Gastrocnemius medialis (tissue), 4 donors: ENCODE data around the gene DKKL1. TPM values are rescaled to one million over a fixed set of nuclear protein-coding genes. Genes with fewer than 3 reads are reported as not detected.
A peak's percentile ranks its signal among the peaks of the same experiment; 100 is the strongest.

Source experiments
- ATAC-seq, 2 donors: fragments of 150-250 bp; one replicate each; pipeline ENCODE4 v1.9.1; 2016
- DNase-seq, 2 donors: peaks; one replicate each; pipeline ENCODE4 v3.0.0-alpha.2; 2019
- H3K27ac ChIP-seq, 4 donors: fragments of 200-600 bp; sonication (generic); 1 replicate in 1 of 4; 2 replicates in 3 of 4; pipeline ENCODE4 v1.5.1; 2016 to 2018; ENCODE audit warnings: mild to moderate bottlenecking in 2 of 4, moderate library complexity in 1 of 4
- H3K27me3 ChIP-seq, 3 donors: fragments of 200-600 bp; sonication (generic) in 2 of 3; 1 replicate in 1 of 3; 2 replicates in 2 of 3; pipeline versions ENCODE4 v1.5.1 to v1.6.0; 2016 to 2019; ENCODE audit warnings: mild to moderate bottlenecking in 1 of 3, moderate library complexity in 1 of 3
- H3K36me3 ChIP-seq, 2 donors: fragments of 200-600 bp; sonication (generic) in 1 of 2; one replicate each; pipeline ENCODE4 v1.5.1; 2017 to 2018
- H3K4me1 ChIP-seq, 2 donors: fragments of 200-600 bp; sonication (generic) in 1 of 2; one replicate each; pipeline ENCODE4 v1.5.1; 2016 to 2017; ENCODE audit warnings: mild to moderate bottlenecking in 2 of 2
- H3K4me3 ChIP-seq, 4 donors: fragments of 200-600 bp; sonication (generic) in 3 of 4; 1 replicate in 1 of 4; 2 replicates in 3 of 4; pipeline ENCODE4 v1.5.1; 2016 to 2019; ENCODE audit warnings: mild to moderate bottlenecking in 2 of 4
- H3K9me3 ChIP-seq, 3 donors: fragments of 200-600 bp; sonication (generic) in 2 of 3; 1 replicate in 1 of 3; 2 replicates in 2 of 3; pipeline ENCODE4 v1.5.1; 2016 to 2019
- POLR2A ChIP-seq, 2 donors: fragments of 450-650 bp; IDR thresholded peaks; one replicate each; pipeline ENCODE4 v1.6.1; 2017; ENCODE audit warnings: antibody characterized with exemption in 2 of 2, mild to moderate bottlenecking in 2 of 2, moderate library complexity in 2 of 2
- in situ Hi-C, 4 donors: fragments of 200-750 bp; cut with MboI; loops; one replicate each; pipeline versions ENCODE4 v1.15.0 to v1.8.0; 2017; ENCODE audit warnings: low sequenced_read_pairs in 4 of 4
- intact Hi-C: fragments of 100-400 bp; cut with DNase I; formaldehyde crosslinking; loops from one replicate; pipeline ENCODE4 v1.15.1; 2023; ENCODE audit warnings: low total_unique reads
- total RNA-seq, 4 donors: library from RNA; depleted of rRNA; stranded (reverse); fragments of >200 nt; gene quantifications; one replicate each; pipeline versions ENCODE4 v1.1.0 to v1.2.3, GENCODE V29; 2016
- TF ChIP-seq, protein P1 (sequence below), 5 experiments: fragments of 450-650 bp in 3 of 5; fragments of 200-600 bp in 2 of 5; sonication (generic) in 2 of 5; IDR thresholded peaks in 4 of 5; conservative IDR thresholded peaks in 1 of 5; 1 replicate in 4 of 5; 2 replicates in 1 of 5; pipeline ENCODE4 v1.5.1; 2016 to 2019; ENCODE audit warnings: antibody characterized with exemption in 5 of 5, mild to moderate bottlenecking in 3 of 5, moderate library complexity in 3 of 5

DKKL1 gene
- total RNA-seq, 4 donors from 2014 or later, result not detected

GRCh38 chr19:49340865-49341718, 22.6 kb upstream of the DKKL1 start:
- TF ChIP-seq, protein P1, sequence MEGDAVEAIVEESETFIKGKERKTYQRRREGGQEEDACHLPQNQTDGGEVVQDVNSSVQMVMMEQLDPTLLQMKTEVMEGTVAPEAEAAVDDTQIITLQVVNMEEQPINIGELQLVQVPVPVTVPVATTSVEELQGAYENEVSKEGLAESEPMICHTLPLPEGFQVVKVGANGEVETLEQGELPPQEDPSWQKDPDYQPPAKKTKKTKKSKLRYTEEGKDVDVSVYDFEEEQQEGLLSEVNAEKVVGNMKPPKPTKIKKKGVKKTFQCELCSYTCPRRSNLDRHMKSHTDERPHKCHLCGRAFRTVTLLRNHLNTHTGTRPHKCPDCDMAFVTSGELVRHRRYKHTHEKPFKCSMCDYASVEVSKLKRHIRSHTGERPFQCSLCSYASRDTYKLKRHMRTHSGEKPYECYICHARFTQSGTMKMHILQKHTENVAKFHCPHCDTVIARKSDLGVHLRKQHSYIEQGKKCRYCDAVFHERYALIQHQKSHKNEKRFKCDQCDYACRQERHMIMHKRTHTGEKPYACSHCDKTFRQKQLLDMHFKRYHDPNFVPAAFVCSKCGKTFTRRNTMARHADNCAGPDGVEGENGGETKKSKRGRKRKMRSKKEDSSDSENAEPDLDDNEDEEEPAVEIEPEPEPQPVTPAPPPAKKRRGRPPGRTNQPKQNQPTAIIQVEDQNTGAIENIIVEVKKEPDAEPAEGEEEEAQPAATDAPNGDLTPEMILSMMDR (IDR thresholded peaks at IDR 0.05 in 4 of 5, conservative IDR thresholded peaks at IDR 0.05 in 1 of 5), result no peak
- TF ChIP-seq POLR2A (IDR thresholded peaks at IDR 0.05), result no peak
- H3K27ac ChIP-seq, result peak overlapping the region; percentile 45 to 79 (median 72)
- peaks cover 0 to 13% of the 10 kb centered on the region in 2 donors for H3K4me1 ChIP-seq
- intact Hi-C loops (no loop called here), in situ Hi-C loops (no loop called here)
- H3K9me3 ChIP-seq, result no peaks in the 10 kb centered on the region
- DNase-seq (no peak), ATAC-seq (no peak)
- H3K27me3 ChIP-seq, result peaks cover 0 to 21% (median 17%) of the 10 kb centered on the region in 3 donors
- no peaks in the 10 kb centered on the region for H3K36me3 ChIP-seq
- H3K4me3 ChIP-seq, result no peak overlapping the region

GRCh38 chr19:49342291-49342721, 21.4 kb upstream of the DKKL1 start:
- ATAC-seq (no peak), DNase-seq (no peak)
- Histone ChIP-seq H3K27me3 (peaks cover 0 to 21% (median 17%) of the 10 kb centered on the region in 3 donors), H3K9me3 (no peaks in the 10 kb centered on the region), H3K4me3 (no peak overlapping the region), H3K27ac (no peak overlapping the region), H3K4me1 (peaks cover 0 to 13% of the 10 kb centered on the region in 2 donors), H3K36me3 (no peaks in the 10 kb centered on the region)
- TF ChIP-seq, protein P1 (IDR thresholded peaks at IDR 0.05 in 4 of 5, conservative IDR thresholded peaks at IDR 0.05 in 1 of 5), result no peak
- no peak for TF ChIP-seq POLR2A (IDR thresholded peaks at IDR 0.05)
- in situ Hi-C loops (no loop called here), intact Hi-C loops (no loop called here)

GRCh38 chr19:49343123-49343522, 20.6 kb upstream of the DKKL1 start:
- no peak for ATAC-seq
- TF ChIP-seq POLR2A (IDR thresholded peaks at IDR 0.05), result no peak
- TF ChIP-seq, protein P1 (IDR thresholded peaks at IDR 0.05 in 4 of 5, conservative IDR thresholded peaks at IDR 0.05 in 1 of 5), result no peak
- Histone ChIP-seq H3K36me3 (no peaks in the 10 kb centered on the region), H3K27ac (no peak overlapping the region), H3K9me3 (no peaks in the 10 kb centered on the region), H3K4me1 (peaks cover 0 to 13% of the 10 kb centered on the region in 2 donors), H3K27me3 (peaks cover 0 to 18% (median 17%) of the 10 kb centered on the region in 3 donors), H3K4me3 (no peak overlapping the region)
- no peak for DNase-seq
- intact Hi-C loops (no loop called here), in situ Hi-C loops (no loop called here)

DNA sequence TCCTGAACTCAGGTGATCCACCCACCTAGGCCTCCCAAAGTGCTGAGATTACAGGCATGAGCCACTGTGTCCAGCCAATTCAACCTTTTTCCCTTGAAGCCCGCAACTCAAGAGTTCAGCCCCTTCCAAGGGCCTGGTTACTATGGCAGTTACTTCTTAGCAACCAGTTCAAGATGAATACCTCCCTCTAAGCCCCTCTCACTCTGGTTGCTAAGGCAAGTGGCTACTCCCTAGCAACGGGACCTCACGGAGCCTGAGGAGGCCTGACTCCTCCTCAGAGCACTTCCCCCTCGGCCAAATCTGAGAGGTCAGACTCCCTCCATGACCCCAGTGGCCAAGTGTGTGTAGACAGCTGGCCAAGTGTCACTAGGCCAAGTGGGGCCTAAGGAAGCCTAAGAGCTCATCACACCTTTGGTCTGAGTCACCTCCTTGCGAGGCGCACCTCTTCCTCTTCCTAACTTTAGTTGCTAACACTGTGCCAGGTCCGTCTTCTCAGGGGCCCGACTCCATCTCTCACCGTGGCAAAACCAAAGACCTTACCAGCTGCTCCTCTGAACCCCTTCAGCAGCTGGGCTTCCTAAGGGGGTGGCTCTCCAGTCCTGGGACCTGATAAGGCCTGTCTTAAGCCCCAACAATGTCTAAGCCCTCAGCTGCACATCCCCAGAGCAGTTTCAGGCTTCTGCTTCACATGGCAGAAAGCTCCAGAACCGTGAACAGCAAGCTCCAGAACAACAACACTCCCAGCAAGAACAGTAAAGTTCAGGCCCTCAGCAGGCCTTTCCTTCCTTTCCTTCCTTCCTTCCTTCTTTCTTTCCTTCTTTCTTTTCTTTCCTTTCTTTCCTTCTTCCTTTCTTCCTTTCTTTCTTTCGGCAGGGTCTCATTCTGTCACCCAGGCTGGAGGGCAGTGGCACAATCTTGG, 18.9 kb upstream of the DKKL1 start:
- no peaks in the 10 kb centered on the region for H3K36me3 ChIP-seq
- in situ Hi-C loops (no loop called here), intact Hi-C loops (no loop called here)
- H3K27me3 ChIP-seq, result peaks cover 0 to 5% (median 5%) of the 10 kb centered on the region in 3 donors
- H3K9me3 ChIP-seq, result no peaks in the 10 kb centered on the region
- DNase-seq, result no peak
- no peak overlapping the region for H3K4me3 ChIP-seq
- ATAC-seq, result no peak
- TF ChIP-seq, protein P1 (IDR thresholded peaks at IDR 0.05 in 4 of 5, conservative IDR thresholded peaks at IDR 0.05 in 1 of 5), result no peak
- TF ChIP-seq POLR2A (IDR thresholded peaks at IDR 0.05), result no peak
- H3K27ac ChIP-seq, result no peak overlapping the region
- peaks cover 0 to 1% of the 10 kb centered on the region in 2 donors for H3K4me1 ChIP-seq
